Calu3 (cell line): ENCODE results near the gene MBD5. TPM values are rescaled to one million over a fixed set of nuclear protein-coding genes. Genes with fewer than 3 reads are reported as not detected.

Source experiments
- BruUV-seq: library from RNA; stranded (reverse); fragments of 400-500 nt; replicated peaks from 2 replicates; lab custom pipeline; 2021; lab: Mats Ljungman, UMichigan
- CTCF ChIA-PET: fragments of 300-600 bp; sonication (Branson Sonifier 250); formaldehyde crosslinking; loops from one replicate; lab custom pipeline; 2022; ENCODE audit warnings: antibody characterized with exemption; lab: Charles Lee
- DNase-seq: peaks from one replicate; pipeline ENCODE4 v3.0.0; 2022
- H3K27ac Mint-ChIP-seq: one replicate; pipeline ENCODE4 v1.8.0; 2022; ENCODE audit warnings: mixed read lengths; ENCODE audit not compliant: unreplicated experiment
- H3K27me3 Mint-ChIP-seq: one replicate; pipeline ENCODE4 v1.8.0; 2022; ENCODE audit warnings: mixed read lengths; ENCODE audit not compliant: unreplicated experiment
- H3K36me3 Mint-ChIP-seq: one replicate; pipeline ENCODE4 v1.8.0; 2022; ENCODE audit warnings: mild to moderate bottlenecking, moderate library complexity, mixed read lengths; ENCODE audit not compliant: insufficient read depth, unreplicated experiment
- H3K4me1 Mint-ChIP-seq: one replicate; pipeline ENCODE4 v1.8.0; 2022; ENCODE audit warnings: mild to moderate bottlenecking, low read depth, mixed read lengths; ENCODE audit not compliant: unreplicated experiment
- H3K4me3 Mint-ChIP-seq: one replicate; pipeline ENCODE4 v1.8.0; 2022; ENCODE audit warnings: mild to moderate bottlenecking, low read depth, moderate library complexity, mixed read lengths; ENCODE audit not compliant: unreplicated experiment
- H3K9me3 Mint-ChIP-seq: one replicate; pipeline ENCODE4 v1.8.0; 2022; ENCODE audit warnings: low read depth, mixed read lengths; ENCODE audit not compliant: unreplicated experiment
- intact Hi-C: fragments of 100-400 bp; cut with micrococcal nuclease; formaldehyde crosslinking; loops from one replicate; pipeline ENCODE4 v1.10.0; 2022; ENCODE audit not compliant: unreplicated experiment
- total RNA-seq: library from RNA; stranded (reverse); gene quantifications from 2 replicates; pipeline ENCODE4 v1.2.3, GENCODE V29; 2022
- TF ChIP-seq, protein P1 (sequence below): fragments of 200-600 bp; IDR thresholded peaks from one replicate; pipeline ENCODE4 v1.8.0; 2022; ENCODE audit warnings: antibody characterized with exemption; ENCODE audit not compliant: unreplicated experiment

The MBD5 gene
- total RNA-seq, 1 experiment from 2014 or later = 36.4 TPM

DNA sequence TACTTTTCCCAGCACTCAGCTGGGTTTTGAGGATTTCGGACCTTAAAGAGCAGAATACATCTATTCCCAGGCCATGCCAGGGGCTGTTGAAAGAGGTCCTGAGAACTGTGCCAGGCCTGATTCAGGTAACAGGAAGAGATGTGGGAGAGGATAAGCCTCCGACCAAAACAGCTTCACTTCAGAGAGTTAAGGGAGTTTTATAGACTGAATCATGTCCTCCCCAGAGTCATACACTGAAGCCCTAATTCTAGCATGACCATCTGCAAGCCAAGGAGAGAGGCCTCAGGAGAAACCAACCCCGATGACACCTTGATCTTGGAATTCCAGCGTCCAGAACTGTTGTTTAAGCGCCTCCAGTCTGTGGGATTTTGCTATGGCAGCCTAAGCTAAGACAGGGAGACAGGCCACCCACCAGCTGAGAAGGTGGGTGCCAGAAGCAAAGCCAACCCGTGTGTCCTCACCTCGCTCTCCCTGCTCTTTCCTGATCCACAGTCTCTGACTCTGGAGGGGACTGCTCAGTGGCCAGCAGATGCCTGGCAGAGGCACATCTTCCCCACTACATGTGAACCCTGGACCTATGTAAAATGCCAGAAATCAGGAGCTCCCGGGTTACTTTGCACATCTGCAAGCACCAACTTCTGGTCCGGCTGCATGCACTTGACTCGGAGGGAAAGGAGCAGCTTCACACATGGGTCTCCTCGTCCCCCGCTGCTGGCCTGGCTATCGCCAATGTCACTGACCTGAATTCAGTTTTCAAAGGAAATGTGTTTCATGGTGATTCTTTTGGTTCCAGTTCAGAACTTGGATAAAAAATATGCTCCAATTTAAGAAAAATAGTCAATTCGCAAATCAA lies 506.8 kb downstream of the MBD5 start:
- Mint-ChIP-seq H3K27me3 (peaks cover 33% of the 10 kb centered on the region), H3K4me3 (no peak overlapping the region), H3K36me3 (no peaks in the 10 kb centered on the region), H3K4me1 (no peaks in the 10 kb centered on the region), H3K9me3 (no peaks in the 10 kb centered on the region), H3K27ac (no peak overlapping the region)
- no TSS peak for BruUV-seq
- DNase-seq = no peak
- intact Hi-C loops = no loop called here
- TF ChIP-seq, protein P1, sequence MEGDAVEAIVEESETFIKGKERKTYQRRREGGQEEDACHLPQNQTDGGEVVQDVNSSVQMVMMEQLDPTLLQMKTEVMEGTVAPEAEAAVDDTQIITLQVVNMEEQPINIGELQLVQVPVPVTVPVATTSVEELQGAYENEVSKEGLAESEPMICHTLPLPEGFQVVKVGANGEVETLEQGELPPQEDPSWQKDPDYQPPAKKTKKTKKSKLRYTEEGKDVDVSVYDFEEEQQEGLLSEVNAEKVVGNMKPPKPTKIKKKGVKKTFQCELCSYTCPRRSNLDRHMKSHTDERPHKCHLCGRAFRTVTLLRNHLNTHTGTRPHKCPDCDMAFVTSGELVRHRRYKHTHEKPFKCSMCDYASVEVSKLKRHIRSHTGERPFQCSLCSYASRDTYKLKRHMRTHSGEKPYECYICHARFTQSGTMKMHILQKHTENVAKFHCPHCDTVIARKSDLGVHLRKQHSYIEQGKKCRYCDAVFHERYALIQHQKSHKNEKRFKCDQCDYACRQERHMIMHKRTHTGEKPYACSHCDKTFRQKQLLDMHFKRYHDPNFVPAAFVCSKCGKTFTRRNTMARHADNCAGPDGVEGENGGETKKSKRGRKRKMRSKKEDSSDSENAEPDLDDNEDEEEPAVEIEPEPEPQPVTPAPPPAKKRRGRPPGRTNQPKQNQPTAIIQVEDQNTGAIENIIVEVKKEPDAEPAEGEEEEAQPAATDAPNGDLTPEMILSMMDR = no peak
- CTCF ChIA-PET = interaction anchor here (0.9 kb wide), 1 partner anchor 22 kb away, joined by 3 read pairs; no protein-coding TSS in a partner anchor

DNA sequence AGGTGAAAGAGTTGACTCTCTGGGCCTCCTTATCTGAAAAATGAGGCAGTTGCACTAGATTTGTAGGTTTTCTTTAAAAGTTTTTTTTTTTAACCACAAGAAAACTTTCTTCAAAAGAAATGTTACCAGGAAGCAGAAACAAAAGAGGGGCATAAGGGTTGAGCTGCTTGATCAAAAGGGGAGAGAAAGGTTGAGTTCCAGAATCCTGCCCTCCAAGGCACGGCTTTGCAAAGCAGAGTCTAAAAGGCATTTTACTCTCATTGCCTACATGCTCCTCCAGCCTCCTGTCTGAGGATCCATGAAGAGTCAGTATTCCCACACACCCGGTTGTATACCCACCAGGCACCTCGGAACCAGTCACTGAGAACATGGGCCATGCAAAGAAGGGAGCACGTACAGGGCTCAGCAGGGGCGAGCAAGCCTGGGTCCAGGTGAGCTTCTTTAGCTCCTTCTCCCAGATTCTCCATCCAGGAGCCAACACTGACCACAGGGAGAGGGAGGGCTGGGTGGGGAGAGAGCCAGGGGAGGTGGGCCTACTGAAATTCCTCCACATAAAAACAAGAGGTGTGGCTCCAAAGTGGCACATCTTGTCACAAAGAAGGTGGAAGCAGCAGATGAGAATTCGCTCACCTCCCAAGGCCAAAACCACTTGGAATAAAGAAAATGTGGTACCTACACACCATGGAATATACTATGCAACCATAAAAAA lies 507.6 kb downstream of the MBD5 start:
- CTCF ChIA-PET = interaction anchor here (0.6 kb wide), 3 partner anchors 52 to 466 kb away, joined by 3 read pairs; no protein-coding TSS in a partner anchor
- H3K27ac Mint-ChIP-seq = no peak overlapping the region
- H3K9me3 Mint-ChIP-seq = no peaks in the 10 kb centered on the region
- no peak overlapping the region for H3K4me3 Mint-ChIP-seq
- intact Hi-C loops = no loop called here
- TF ChIP-seq, protein P1 = no peak
- peaks cover 33% of the 10 kb centered on the region for H3K27me3 Mint-ChIP-seq
- no peaks in the 10 kb centered on the region for H3K36me3 Mint-ChIP-seq
- no peak for DNase-seq
- no TSS peak for BruUV-seq
- no peaks in the 10 kb centered on the region for H3K4me1 Mint-ChIP-seq

DNA sequence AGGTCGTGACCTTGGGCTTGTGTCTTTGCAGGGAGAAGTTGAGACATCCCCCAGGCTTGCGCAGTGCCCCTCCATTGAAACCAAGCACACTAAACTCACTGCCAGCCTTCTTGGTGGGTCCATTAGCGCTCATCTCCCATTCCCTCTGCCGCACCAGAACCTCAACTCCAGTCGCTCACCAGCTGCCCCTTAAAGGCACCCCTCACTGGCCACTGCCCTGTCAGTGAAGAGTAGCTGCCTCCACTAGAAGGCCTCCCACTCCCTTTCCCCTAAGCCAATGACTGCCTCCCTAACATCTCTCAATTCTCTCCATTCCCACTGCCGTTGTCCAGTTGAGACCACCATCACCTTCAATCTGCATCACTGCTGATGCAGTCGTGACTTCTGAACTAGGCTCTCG lies 508.9 kb downstream of the MBD5 start:
- no peaks in the 10 kb centered on the region for H3K36me3 Mint-ChIP-seq
- BruUV-seq = no TSS peak
- H3K4me3 Mint-ChIP-seq = no peak overlapping the region
- TF ChIP-seq, protein P1 = no peak
- CTCF ChIA-PET = no interaction called here
- intact Hi-C loops = no loop called here
- no peak for DNase-seq
- peaks cover 33% of the 10 kb centered on the region for H3K27me3 Mint-ChIP-seq
- no peaks in the 10 kb centered on the region for H3K9me3 Mint-ChIP-seq
- no peak overlapping the region for H3K27ac Mint-ChIP-seq
- H3K4me1 Mint-ChIP-seq = no peaks in the 10 kb centered on the region

DNA sequence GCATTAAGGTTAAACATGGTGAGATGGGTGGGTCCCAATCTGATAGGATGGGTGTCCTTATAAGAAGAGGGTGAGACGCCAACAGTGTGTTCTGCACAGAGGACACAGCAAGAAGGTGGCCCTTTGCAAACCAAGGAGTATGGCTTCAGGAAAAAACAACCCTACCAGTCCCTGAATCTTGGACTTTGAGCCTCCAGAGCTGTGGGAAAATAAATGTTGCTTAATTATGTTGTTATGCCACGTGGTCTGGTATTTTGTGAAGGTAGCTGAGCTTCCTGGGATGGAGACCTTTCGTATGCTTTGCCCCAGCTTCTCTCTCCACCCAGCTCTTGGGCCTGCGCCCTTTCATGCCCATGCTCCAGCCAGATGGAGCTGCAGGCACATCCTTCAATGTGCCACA lies 509.5 kb downstream of the MBD5 start:
- TF ChIP-seq, protein P1 = no peak
- Mint-ChIP-seq H3K36me3 (no peaks in the 10 kb centered on the region), H3K9me3 (no peaks in the 10 kb centered on the region), H3K27ac (no peak overlapping the region), H3K27me3 (peaks cover 33% of the 10 kb centered on the region), H3K4me3 (no peak overlapping the region), H3K4me1 (no peaks in the 10 kb centered on the region)
- DNase-seq = no peak
- intact Hi-C loops = no loop called here
- no TSS peak for BruUV-seq
- CTCF ChIA-PET = no interaction called here
